ENCODE data around the gene ICAM2.
"Not testable (repeated sequence)": the region's sequence is repeated elsewhere in the genome, so short reads cannot be mapped to it uniquely, and the experiment has no call there.

Gene ICAM2

GRCh38 chr17:63996430-63997182, 23.8 kb downstream of the ICAM2 start:
- no peak for DNase-seq

GRCh38 chr17:63995626-63996025, 24.8 kb downstream of the ICAM2 start:
- no peak for DNase-seq

GRCh38 chr17:63993368-63993985, 27.0 kb downstream of the ICAM2 start:
- peak; percentile 77 for DNase-seq

- no peak for DNase-seq
These were observed 28.8 kb downstream of the ICAM2 start for GRCh38 chr17:63991611-63992010.

GRCh38 chr17:63989622-63990345, 30.6 kb downstream of the ICAM2 start:
- DNase-seq, result no peak

GRCh38 chr17:63988741-63989621, 31.5 kb downstream of the ICAM2 start:
- no peak for DNase-seq

GRCh38 chr17:63988127-63988478, 32.3 kb downstream of the ICAM2 start:
- no peak for DNase-seq

- no peak for DNase-seq
These were observed 33.0 kb downstream of the ICAM2 start for GRCh38 chr17:63987221-63988126.

- DNase-seq, result no peak
These were observed 33.6 kb downstream of the ICAM2 start for GRCh38 chr17:63986821-63987220.

- no peak for DNase-seq
These were observed 34.9 kb downstream of the ICAM2 start for GRCh38 chr17:63985387-63986140.

GRCh38 chr17:63984651-63985386, 35.6 kb downstream of the ICAM2 start:
- DNase-seq, result peak; percentile 87

- no peak for DNase-seq
These were observed 36.2 kb downstream of the ICAM2 start for GRCh38 chr17:63984236-63984635.

GRCh38 chr17:63983320-63983719, 37.1 kb downstream of the ICAM2 start:
- no peak for DNase-seq

- DNase-seq, result not testable (repeated sequence)
These were observed 37.8 kb downstream of the ICAM2 start for GRCh38 chr17:63982641-63983040.

GRCh38 chr17:63978272-63979200, 41.9 kb downstream of the ICAM2 start:
- no peak for DNase-seq

- no peak for DNase-seq
These were observed 43.7 kb downstream of the ICAM2 start for GRCh38 chr17:63976702-63977101.

- DNase-seq, result no peak
These were observed 44.8 kb downstream of the ICAM2 start for GRCh38 chr17:63975541-63976092.

- DNase-seq, result no peak
These were observed 45.7 kb downstream of the ICAM2 start for GRCh38 chr17:63974594-63975192.

All from CD4-positive, alpha-beta T cell treated with Interleukin-4 for 4 hours (primary cell).